Thymus (tissue), 11 donors: ENCODE measurements around the gene MAFG. TPM values are rescaled to one million over a fixed set of nuclear protein-coding genes. Genes with fewer than 3 reads are reported as not detected.
A peak's percentile ranks its signal among the peaks of the same experiment; 100 is the strongest.

ENCODE experiments used
- DNase-seq, 9 donors: peaks; one replicate each; pipeline ENCODE4 v3.0.0-alpha.2; 2013; ENCODE audit warnings: low spot score in 9 of 9, low read depth in 6 of 9, missing footprints in 1 of 9
- H3K27ac ChIP-seq, 2 donors: one replicate each; pipeline ENCODE4 v1.5.1; 2013; ENCODE audit warnings: control low read depth in 1 of 2, low read depth in 1 of 2, low read length in 1 of 2, mild to moderate bottlenecking in 1 of 2, moderate library complexity in 1 of 2
- H3K27me3 ChIP-seq, 2 donors: one replicate each; pipeline ENCODE4 v1.5.1; 2013; ENCODE audit warnings: low read length in 1 of 2; ENCODE audit not compliant: control insufficient read depth in 2 of 2, insufficient read depth in 1 of 2
- H3K36me3 ChIP-seq, 2 donors: one replicate each; pipeline ENCODE4 v1.5.1; 2013; ENCODE audit warnings: low read length in 1 of 2, mild to moderate bottlenecking in 1 of 2, moderate library complexity in 1 of 2; ENCODE audit not compliant: control insufficient read depth in 2 of 2, insufficient read depth in 2 of 2
- H3K4me1 ChIP-seq, 2 donors: one replicate each; pipeline ENCODE4 v1.5.1; 2013; ENCODE audit warnings: low read length in 2 of 2; ENCODE audit not compliant: control insufficient read depth in 2 of 2, insufficient read depth in 2 of 2
- H3K4me3 ChIP-seq, 2 donors: one replicate each; pipeline ENCODE4 v1.5.1; 2013; ENCODE audit warnings: low read length in 2 of 2, control low read depth in 1 of 2, mild to moderate bottlenecking in 1 of 2
- H3K9me3 ChIP-seq, 2 donors: one replicate each; pipeline ENCODE4 v1.5.1; 2013; ENCODE audit warnings: low read length in 1 of 2, mild to moderate bottlenecking in 1 of 2; ENCODE audit not compliant: control insufficient read depth in 2 of 2, insufficient read depth in 1 of 2
- WGBS: extraction: QIAGEN DNeasy Blood & Tissue Kit; methylation state at CpG from one replicate; pipeline ENCODE4 v1.1.7; 2013; 5-methylcytosine and 5-hydroxymethylcytosine counted together
- polyA plus RNA-seq: library from polyadenylated mRNA; stranded (reverse); fragments of 200-250 nt; gene quantifications from one replicate; pipeline ENCODE4 v1.2.3, GENCODE V29; 2013
- total RNA-seq: library from RNA; stranded (reverse); fragments of 120-200 nt; gene quantifications from one replicate; pipeline ENCODE4 v1.2.4, GENCODE V29; 2013
- donor health status: healthy.

Gene MAFG
- total and polyA plus RNA-seq, 2 donors, result 6.0 to 7.3 TPM

DNA sequence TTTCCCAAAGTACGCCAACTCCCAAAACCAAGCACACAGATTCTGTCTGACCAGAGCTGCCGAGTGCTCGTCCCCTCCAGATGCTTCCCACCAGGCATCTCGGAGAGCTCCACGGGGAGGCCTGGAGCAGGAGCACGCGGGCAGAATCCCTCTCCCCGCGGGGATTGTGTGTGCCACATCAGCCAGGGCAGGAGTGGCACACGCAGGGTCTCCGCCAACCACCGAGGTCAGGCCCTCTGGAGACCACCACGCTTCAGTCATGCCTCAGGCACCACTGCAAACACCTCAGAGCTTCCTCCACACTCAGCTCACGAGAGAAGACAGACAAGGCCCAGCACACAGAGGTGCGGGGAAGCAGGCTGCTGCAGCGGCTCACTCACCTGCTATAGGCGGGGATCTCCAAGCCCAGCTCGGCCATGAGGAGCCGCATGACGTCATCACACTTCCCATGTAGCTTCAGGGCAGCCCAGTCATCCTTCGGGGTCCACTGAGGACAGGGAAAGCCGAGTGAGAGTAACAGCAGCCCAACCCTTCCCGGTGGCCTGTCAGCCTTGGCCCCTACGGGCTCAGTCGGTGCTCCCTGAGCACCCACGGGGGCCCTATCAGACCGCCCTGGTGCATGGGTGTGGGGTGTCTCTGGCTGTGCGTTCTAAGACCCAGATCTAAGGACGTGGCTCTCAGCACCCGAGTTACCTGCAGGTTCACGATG lies 14.0 kb downstream of the MAFG start:
- peaks cover 37 to 47% of the 10 kb centered on the region in 2 donors for H3K36me3 ChIP-seq
- DNase-seq, result no peak
- 98% methylated on average over 31 of the region's 31 CpGs for WGBS
- H3K27ac ChIP-seq, result no peak overlapping the region
- peaks cover 0 to 4% of the 10 kb centered on the region in 2 donors for H3K9me3 ChIP-seq
- peaks cover 23 to 34% of the 10 kb centered on the region in 2 donors for H3K4me1 ChIP-seq
- H3K27me3 ChIP-seq, result peaks cover 0 to 9% of the 10 kb centered on the region in 2 donors
- no peak overlapping the region for H3K4me3 ChIP-seq

GRCh38 chr17:81912441-81913309 lies 14.9 kb downstream of the MAFG start:
- Histone ChIP-seq H3K27me3 (peaks cover 0 to 9% of the 10 kb centered on the region in 2 donors), H3K4me1 (peaks cover 19 to 29% of the 10 kb centered on the region in 2 donors), H3K4me3 (no peak overlapping the region), H3K36me3 (peaks cover 41 to 54% of the 10 kb centered on the region in 2 donors), H3K9me3 (peaks cover 0 to 4% of the 10 kb centered on the region in 2 donors), H3K27ac (no peak overlapping the region)
- no peak for DNase-seq
- WGBS, result 92% methylated on average over 32 of the region's 32 CpGs

- peaks cover 45 to 57% of the 10 kb centered on the region in 2 donors for H3K36me3 ChIP-seq
- peaks cover 14 to 24% of the 10 kb centered on the region in 2 donors for H3K4me1 ChIP-seq
- H3K27me3 ChIP-seq, result peaks cover 0 to 9% of the 10 kb centered on the region in 2 donors
- H3K27ac ChIP-seq, result no peak overlapping the region
- WGBS, result 94% methylated on average over 19 of the region's 19 CpGs
- DNase-seq, result no peak
- H3K9me3 ChIP-seq, result peaks cover 0 to 4% of the 10 kb centered on the region in 2 donors
- H3K4me3 ChIP-seq, result peak overlapping the region in 1 of 2 donors; percentile 72
These were observed 15.6 kb downstream of the MAFG start for GRCh38 chr17:81911969-81912368.

DNA sequence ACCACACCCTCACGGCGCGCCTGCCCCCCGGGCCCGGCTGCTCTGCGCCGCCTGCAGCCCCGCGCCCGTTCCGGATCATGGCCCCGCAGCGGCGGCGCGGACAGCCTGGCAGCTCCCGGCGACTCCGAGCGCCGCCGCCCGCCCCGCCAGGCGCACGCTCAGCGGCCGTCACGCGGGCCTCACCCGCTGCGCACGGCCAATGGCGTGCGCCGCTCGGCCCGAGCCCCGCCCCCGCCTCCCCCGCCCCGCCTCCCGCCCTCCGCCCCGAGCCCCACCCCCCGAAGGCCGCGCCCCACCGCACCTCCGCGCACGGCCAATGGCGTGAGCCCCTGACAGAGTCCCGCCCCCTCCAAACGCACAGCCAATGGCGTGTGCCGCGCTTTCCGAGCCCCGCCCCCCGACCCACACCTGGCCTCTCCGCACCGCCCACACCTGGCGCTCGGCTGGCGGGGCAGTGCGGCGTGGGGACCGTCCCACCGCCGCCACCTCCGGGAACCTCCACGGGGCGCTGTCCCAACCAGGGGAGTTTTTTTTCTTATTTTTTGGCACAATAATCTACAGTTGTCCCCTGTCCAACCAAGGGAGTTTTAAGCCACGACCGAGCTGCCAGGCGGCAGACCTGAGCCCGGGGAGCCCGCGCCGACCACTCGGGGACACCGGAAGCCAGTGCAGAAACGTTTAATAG lies 16.1 kb downstream of the MAFG start, which contains the start of gene PCYT2:
Gene PCYT2, minus strand, starts transcription at position 123 of the 685 bp plus-strand sequence. Its CDS starts 44 bp downstream, at position 79.
- peak in 8 of 9 donors; percentile 65 to 91 (median 80) for DNase-seq
- peaks cover 50 to 58% of the 10 kb centered on the region in 2 donors for H3K36me3 ChIP-seq
- H3K4me3 ChIP-seq, result peak within 1 kb of the TSS; percentile 62 to 72
- 7% methylated on average over 83 of the region's 84 CpGs for WGBS
- peaks cover 11 to 19% of the 10 kb centered on the region in 2 donors for H3K4me1 ChIP-seq
- H3K9me3 ChIP-seq, result peaks cover 0 to 4% of the 10 kb centered on the region in 2 donors
- peaks cover 0 to 9% of the 10 kb centered on the region in 2 donors for H3K27me3 ChIP-seq
- no peak within 1 kb of the TSS for H3K27ac ChIP-seq

DNA sequence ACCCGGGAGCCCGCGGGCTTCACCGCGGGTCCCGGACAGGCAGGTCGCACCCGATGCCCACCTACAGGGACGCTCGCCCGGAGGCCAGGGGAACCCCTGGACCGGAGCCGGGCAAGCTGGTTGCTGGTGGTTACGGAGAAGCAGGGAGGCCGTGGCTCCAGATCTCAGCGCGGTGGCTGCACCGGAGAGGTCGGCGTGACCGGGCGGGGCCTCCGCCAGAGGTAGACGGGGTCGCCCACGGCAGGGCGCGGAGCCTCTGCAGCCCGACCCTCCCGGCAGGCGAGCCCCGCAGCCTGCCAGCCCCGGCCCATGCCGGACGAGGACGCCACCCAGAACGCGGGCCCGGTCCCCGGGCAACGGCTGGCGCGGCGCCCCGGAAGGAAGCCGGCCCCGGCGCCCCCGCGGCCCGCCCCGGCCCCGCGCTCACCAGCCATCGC lies 16.7 kb downstream of the MAFG start:
- peaks cover 0 to 4% of the 10 kb centered on the region in 2 donors for H3K9me3 ChIP-seq
- peak overlapping the region; percentile 62 to 72 for H3K4me3 ChIP-seq
- no peak for DNase-seq
- H3K27me3 ChIP-seq, result peaks cover 0 to 9% of the 10 kb centered on the region in 2 donors
- peaks cover 54 to 60% of the 10 kb centered on the region in 2 donors for H3K36me3 ChIP-seq
- 1% methylated on average over 55 of the region's 55 CpGs for WGBS
- H3K27ac ChIP-seq, result no peak overlapping the region
- H3K4me1 ChIP-seq, result peaks cover 11 to 19% of the 10 kb centered on the region in 2 donors

DNA sequence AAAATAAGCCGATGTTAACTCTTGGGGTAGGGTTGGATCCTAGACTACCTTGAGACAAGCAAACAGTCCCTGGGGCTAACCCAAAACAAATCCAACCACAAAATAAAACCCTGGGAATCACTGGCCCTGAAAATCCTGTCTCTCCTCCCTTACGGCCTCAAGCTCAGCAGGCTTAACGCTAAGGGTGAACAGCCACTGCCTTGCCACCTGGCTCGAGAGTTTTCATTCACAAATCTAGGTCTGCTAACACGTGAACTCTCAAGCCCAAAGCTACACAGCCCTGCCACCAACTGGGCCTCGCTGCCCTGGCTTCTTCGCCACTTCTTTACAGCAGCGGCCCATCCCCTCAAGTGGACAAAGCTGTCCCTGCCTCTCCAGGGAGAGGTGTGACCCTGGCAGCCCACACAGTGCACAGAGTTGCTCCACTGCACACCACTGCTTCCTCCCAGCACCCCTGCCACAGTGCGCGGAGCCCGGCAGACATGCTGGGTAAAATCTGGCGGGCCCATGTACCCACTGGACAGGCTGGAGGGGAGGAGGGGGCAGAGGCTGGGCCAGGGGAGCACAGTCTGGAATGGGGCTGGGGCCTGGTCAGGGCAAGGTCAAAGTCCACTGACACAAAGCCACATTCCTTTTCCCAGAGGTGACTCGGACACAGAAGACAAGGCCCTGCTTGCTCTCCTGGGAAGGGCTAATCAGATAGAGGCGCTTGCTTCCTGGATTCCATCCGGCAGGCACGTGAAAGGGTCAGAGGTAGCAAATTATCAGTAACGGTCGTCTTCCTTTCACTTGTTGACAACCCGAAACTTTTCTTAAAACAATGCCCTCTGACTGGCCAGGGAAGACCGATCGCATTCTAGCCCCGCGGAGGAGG lies 17.3 kb downstream of the MAFG start:
- no peak for DNase-seq
- peaks cover 11 to 19% of the 10 kb centered on the region in 2 donors for H3K4me1 ChIP-seq
- WGBS, result 52% methylated on average over 23 of the region's 23 CpGs
- peaks cover 0 to 4% of the 10 kb centered on the region in 2 donors for H3K9me3 ChIP-seq
- no peak overlapping the region for H3K27ac ChIP-seq
- peaks cover 52 to 59% of the 10 kb centered on the region in 2 donors for H3K36me3 ChIP-seq
- peak overlapping the region; percentile 62 to 72 for H3K4me3 ChIP-seq
- peaks cover 0 to 9% of the 10 kb centered on the region in 2 donors for H3K27me3 ChIP-seq

GRCh38 chr17:81909231-81909630 lies 18.3 kb downstream of the MAFG start:
- Histone ChIP-seq H3K27me3 (peaks cover 0 to 9% of the 10 kb centered on the region in 2 donors), H3K27ac (no peak overlapping the region), H3K4me1 (peaks cover 11 to 19% of the 10 kb centered on the region in 2 donors), H3K4me3 (no peak overlapping the region), H3K9me3 (peaks cover 0 to 4% of the 10 kb centered on the region in 2 donors), H3K36me3 (peaks cover 52 to 54% of the 10 kb centered on the region in 2 donors)
- no peak for DNase-seq
- 91% methylated on average over 12 of the region's 12 CpGs for WGBS

DNA sequence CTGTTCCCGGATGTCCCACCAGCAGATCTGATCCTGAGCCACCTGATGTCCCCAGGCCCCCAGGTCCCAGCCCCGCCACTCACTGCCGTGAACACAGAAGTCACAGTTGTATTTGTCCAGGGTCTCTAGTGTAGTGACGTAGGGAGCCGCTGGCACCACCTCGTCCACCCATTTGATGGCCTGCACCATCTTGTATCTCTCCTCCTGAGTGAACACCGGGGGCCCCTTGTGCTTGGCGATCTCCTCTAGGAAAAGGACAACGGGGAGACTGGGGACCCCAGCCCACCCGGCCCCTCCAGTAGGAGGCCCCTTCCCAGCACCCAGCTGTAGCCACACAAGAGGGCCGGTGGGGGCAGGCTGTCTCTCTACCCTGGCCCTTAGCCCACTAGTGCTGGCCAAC lies 18.7 kb downstream of the MAFG start:
- WGBS, result 99% methylated on average over 11 of the region's 11 CpGs
- peaks cover 51 to 53% of the 10 kb centered on the region in 2 donors for H3K36me3 ChIP-seq

More for the DNA sequence above, 18.7 kb downstream of the MAFG start:
- peaks cover 0 to 4% of the 10 kb centered on the region in 2 donors for H3K9me3 ChIP-seq
- H3K4me3 ChIP-seq, result no peak overlapping the region
- H3K4me1 ChIP-seq, result peaks cover 11 to 19% of the 10 kb centered on the region in 2 donors
- H3K27me3 ChIP-seq, result peaks cover 0 to 12% of the 10 kb centered on the region in 2 donors
- no peak overlapping the region for H3K27ac ChIP-seq
- no peak for DNase-seq
